GM21737 (cell line): ENCODE results near the gene FSTL5.

Experiments used
- ATAC-seq: cut with Tn5 transposase; IDR thresholded peaks from one replicate; pipeline ENCODE4 v1.9.1; 2021; ENCODE audit warnings: mild to moderate bottlenecking, moderate library complexity; ENCODE audit not compliant: unreplicated experiment

The FSTL5 gene

GRCh38 chr4:161717084-161717483 is 446.7 kb downstream of the FSTL5 start:
- ATAC-seq, result no peak

GRCh38 chr4:161714931-161715330 is 448.9 kb downstream of the FSTL5 start:
- ATAC-seq, result no peak

- ATAC-seq, result no peak
Observed at GRCh38 chr4:161714022-161714751, 449.6 kb downstream of the FSTL5 start.

GRCh38 chr4:161704653-161705052 is 459.1 kb downstream of the FSTL5 start:
- no peak for ATAC-seq

DNA sequence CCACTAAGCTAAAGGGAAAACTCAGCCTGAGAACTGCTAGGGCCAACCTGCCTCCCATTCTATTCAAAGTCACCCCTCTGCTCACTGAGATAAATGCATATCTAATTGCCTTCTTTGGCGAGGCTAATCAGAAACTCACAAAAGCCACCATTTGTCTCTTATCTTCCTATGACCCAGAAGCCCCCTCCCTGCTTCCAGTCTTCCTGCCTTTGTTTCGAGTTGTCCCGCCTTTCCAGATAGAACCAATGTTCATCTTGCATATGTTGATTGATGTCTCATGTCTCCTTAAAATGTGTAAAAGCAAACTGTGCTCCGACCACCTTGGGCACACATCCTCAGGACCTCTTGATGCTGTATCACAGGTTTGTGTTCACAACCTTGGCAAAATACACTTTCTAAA is 459.8 kb downstream of the FSTL5 start:
- no peak for ATAC-seq

DNA sequence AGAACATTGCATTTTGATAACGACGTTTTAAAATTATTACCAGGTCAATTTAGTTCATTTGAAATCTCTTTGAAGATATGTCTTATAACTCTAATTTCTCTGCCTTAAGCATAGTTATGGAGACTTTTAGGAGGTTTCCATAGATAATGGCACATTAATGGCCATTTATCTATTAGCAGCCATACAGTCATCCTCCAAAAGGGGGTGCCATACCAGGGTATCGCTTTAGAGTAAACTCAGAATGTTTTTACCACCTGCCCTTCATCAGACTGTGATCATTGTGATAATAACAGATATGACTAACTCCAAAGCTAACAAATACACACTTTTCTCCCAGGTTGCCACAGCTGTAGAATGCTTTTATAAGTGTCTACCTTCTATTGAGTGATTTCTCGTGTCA is 461.5 kb downstream of the FSTL5 start:
- no peak for ATAC-seq

- no peak for ATAC-seq
Observed at GRCh38 chr4:161696944-161697343, 466.9 kb downstream of the FSTL5 start.

GRCh38 chr4:161680146-161680545 is 483.7 kb downstream of the FSTL5 start:
- ATAC-seq, result no peak

GRCh38 chr4:161664740-161665139 is 499.1 kb downstream of the FSTL5 start:
- ATAC-seq, result no peak

DNA sequence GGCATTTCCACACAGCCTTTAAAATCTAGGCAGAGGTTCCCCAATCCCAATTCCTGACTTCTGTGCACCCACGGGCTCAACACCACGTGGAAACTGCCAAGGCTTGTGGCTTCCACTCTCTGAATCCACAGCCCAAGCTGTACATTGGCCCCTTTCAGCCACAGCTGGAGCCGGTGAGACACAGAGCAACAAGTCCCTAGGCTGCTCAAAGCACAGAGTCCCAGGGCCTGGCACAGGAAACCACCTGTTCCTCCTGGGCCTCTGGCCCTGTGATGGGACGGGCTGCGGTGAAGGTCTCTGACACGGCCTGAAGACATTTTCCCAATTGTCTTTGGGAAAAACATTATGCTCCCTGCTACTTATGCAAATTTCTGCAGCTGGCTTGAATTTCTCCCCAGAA is 500.0 kb downstream of the FSTL5 start:
- no peak for ATAC-seq

DNA sequence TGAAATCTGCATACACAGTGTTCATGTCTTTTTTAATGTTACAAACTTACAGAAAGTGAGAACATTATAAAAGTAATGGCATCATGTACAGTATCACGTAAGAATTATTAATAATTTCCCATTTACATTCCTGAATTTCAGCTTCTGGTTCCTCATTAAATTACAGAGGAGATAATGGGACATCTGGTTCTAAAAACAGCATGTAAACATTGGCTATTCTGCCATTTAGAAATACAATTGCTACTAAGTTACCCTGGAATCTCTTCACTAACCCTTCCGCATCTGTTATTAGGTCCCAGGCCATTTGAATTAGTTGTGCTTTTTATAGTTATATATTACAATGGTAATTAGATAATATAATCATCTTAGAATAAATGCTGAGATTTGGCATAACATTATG is 505.1 kb downstream of the FSTL5 start:
- ATAC-seq, result no peak

GRCh38 chr4:161657616-161658015 is 506.2 kb downstream of the FSTL5 start:
- no peak for ATAC-seq

DNA sequence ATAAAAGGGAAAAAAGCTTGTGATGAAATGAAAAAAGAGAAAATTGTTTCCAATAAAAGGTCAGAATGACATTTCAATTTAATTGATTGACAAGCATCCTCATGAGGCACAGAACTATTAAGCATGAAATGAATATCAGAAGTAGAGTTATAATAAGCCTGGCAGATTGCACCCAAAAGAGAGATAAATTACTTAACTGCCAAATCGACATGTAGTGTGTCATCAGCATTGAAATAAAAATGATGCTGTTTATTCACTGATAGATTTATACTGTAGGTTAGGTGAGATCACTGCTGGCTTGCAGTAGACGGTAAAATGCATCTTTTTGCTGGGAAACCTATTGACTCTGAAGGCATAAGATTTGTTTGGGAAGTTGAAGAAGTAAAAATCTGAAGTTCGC is 507.2 kb downstream of the FSTL5 start:
- ATAC-seq, result no peak

DNA sequence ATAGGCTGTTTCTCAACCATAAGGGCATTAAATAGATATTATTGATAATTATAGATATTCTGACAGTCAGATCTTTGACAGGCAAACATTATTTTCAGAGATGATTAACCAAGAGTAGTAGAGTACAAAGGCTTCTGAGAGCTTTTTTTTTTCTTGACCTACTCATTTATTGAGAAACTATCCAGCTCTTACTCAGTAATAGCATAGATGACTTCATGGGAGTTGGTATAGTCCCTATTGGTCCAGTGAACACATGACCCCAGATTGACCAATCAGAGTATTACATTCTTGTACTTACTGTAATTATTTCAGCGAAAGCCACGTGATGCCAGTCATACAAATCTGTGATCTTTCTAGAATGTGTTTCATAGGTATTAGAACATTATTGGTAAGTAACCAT is 508.7 kb downstream of the FSTL5 start:
- no peak for ATAC-seq

- no peak for ATAC-seq
Observed at GRCh38 chr4:161653697-161654096, 510.1 kb downstream of the FSTL5 start.

DNA sequence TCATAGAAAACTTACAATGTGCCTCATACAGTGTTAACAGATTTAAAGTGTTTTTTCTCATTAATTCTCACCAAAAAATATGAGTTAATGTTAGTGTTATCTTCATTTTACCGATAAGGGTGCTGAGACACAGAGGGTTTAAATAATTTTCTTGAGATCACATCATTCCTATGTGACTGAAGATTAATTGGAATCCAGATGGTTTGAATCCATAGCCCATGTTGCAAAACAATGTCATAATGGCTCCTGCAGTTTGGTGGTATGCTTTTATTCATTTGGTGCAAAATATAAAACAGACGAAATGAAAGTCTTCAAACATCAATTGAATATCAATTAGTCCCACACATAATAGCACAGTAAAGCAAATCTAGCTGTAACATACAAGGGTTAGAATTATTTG is 512.2 kb downstream of the FSTL5 start:
- no peak for ATAC-seq

DNA sequence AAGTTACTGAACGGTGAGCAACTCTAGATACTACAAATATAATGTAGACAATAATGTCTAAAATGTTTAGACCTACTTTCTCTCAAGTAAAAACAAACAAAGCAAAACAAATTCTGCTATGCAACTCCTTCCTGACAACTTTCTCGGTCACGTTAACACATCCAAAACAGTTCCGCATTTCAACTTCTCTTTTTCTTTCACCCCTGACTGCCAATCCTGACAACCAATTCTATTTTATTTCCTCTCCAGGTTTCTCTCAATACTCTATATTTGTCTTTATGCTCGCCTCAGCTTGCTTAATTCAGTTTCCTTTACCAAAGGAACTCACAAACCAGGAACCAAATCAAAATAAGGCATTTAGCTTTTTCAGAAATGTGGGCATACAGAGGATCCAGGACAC is 513.0 kb downstream of the FSTL5 start:
- no peak for ATAC-seq

GRCh38 chr4:161647757-161648156 is 516.0 kb downstream of the FSTL5 start:
- ATAC-seq, result no peak

GRCh38 chr4:161642708-161643107 is 521.1 kb downstream of the FSTL5 start:
- ATAC-seq, result no peak

GRCh38 chr4:161629694-161630441 is 533.9 kb downstream of the FSTL5 start:
- ATAC-seq, result no peak

- ATAC-seq, result no peak
Observed at GRCh38 chr4:161604516-161605300, 559.1 kb downstream of the FSTL5 start.

- no peak for ATAC-seq
Observed at GRCh38 chr4:161601011-161601410, 562.8 kb downstream of the FSTL5 start.
